GM19455 (cell line): ENCODE results near the gene NDUFB10.

ENCODE experiments used
- ATAC-seq: cut with Tn5 transposase; IDR thresholded peaks from one replicate; pipeline ENCODE4 v1.9.1; 2021; ENCODE audit not compliant: unreplicated experiment

NDUFB10 gene

DNA sequence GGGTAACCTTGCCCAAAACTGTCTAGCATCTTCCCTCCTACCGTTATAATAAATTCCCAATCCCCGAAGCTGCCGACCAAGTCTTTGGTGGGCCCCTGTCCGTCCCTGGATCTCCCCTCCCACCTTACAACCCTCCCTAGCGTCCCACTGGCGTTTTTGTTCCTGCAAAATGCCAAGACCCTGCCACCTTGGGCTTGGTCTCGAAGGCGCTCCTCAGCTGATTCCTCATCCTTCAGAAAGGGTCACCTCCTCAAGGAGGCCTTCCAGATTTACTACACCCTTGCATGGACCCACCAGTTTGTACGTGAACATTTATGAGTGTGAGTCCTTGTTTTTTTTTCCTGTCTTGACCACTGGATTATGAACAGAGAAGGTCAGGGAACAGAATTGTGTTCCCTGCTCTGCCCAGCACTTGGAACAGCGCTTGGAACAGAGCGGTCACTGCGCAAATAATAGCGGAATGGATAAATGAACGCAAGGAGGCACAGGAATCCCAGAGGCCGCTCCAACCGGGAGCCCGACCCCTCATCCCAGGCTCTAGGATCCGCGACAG lies 23.7 kb downstream of the NDUFB10 start:
- ATAC-seq, result no peak

- peak; percentile 67 for ATAC-seq
Observed at GRCh38 chr16:1983544-1984346, 24.4 kb downstream of the NDUFB10 start, which contains the start of gene GFER. TSS of gene GFER (plus strand) at chr16:1984193. CDS start at chr16:1984219, 26 bp downstream.

DNA sequence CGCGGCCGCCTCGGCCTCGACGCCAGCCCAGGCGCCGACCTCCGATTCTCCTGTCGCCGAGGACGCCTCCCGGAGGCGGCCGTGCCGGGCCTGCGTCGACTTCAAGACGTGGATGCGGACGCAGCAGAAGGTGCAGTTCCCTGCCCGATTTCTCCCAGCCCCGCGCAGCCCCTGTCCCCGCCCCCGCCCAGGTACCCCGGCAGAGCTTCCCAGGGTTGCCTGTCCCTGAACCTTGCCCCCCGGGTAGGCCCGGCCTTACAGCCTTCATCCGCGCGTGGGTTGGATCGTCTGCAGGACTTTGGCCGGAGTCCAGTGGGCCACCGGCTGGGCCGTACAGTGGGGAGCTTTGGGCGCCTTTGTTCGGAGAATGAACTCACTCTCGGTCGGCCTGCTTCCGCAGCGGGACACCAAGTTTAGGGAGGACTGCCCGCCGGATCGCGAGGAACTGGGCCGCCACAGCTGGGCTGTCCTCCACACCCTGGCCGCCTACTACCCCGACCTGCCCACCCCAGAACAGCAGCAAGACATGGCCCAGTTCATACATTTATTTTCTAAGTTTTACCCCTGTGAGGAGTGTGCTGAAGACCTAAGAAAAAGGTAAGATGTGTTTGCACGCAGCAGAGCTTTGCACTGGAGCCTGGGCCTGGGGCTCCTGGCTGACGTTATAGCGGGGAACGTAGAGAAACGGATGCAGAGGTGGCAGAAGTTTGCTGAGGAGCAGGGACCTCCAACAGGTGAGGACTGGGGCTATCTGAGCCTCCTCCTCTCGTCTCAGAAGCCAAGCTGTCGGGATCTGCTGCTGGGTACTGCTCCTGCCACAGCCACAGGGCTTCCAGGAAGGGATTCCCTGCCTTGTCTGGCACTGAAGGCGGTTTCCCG lies 25.2 kb downstream of the NDUFB10 start:
- ATAC-seq, result no peak

- no peak for ATAC-seq
Observed at GRCh38 chr16:1985466-1986150, 26.3 kb downstream of the NDUFB10 start.

DNA sequence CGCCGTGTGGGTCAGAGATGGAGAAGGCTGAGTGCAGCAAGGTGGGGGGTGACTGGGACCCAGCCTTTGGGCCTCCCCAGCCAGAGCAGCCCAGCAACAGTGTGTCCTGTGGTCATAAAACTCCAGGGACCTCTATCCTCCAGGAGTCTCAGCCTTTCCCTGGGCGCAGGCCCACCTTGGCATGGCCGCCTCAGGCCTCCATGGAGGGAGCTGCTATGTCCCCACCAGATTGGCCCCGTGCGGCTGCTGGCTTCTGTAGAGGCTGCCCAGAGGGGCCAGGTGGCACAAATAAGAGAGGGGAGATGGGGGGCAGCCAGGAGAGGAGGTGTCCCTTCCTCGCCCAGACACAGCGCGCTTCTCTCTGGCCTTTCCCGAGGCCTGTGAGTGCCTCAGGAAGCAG lies 27.9 kb downstream of the NDUFB10 start:
- no peak for ATAC-seq

DNA sequence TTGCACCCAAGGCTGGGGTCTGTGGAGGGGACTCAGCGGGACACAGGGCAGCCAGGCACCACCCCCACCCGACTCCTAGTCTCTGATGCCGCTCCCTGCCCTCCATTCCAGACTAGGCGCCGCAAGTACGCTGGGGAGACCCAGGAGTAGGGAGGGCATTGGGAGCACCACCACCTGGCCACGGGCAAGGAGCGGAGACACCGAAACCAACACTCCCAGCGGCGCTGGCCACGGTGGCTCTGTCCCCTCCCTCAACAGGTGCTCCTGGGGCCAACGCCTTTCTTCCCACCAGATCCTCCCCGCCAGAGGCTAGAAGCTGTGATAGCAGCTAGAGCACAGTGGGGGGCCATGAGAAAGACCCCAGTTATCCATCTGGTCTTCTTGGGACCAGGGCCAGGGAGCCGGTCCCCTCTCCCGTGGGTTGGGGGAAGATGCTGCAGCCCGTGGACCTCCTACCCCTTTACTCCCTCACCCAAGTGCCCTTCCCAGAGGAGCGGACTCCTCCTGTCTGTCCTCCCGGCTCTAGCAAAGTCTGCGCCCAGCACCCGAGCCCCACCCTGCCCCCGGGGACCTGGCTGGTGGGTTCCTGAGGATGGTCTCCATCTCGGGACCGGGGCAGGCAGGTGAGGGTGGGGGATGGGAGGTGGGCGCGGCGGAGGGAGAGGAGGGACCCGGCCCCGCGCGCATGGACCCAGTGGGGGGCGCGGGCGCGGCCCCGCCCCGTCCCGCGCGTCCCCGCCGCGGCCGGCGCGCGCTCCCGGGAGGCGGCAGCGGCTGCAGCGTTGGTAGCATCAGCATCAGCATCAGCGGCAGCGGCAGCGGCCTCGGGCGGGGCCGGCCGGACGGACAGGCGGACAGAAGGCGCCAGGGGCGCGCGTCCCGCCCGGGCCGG lies 30.1 kb downstream of the NDUFB10 start, which contains the start of gene SYNGR3:
SYNGR3 (plus strand) TSS at position 762 of the 892 bp plus-strand sequence. CDS start 133 bp downstream, outside the sequence.
- ATAC-seq, result no peak

- ATAC-seq, result no peak
Observed at GRCh38 chr16:1990101-1990350, 30.7 kb downstream of the NDUFB10 start.

- ATAC-seq, result no peak
Observed at GRCh38 chr16:1990351-1991134, 31.2 kb downstream of the NDUFB10 start.

DNA sequence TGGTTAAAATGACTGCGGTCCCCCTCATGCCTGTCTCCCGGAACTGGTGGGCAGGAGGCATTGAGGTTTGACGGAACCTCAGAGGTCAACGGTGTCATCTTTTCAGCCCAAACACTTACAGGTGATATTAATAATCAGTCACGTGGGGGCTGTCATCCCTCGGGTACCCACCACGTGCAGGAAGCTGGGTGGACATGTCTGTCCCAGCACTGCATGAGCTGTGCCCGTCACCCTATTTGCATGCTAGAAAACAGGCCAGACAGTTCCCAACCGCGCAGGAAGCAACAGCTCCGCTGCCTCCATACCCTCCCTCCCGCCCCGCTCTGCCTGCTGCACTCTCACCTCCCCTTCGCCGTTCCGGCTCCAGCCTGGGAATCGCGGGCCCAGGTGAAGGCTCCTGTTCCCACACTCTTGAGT lies 31.8 kb downstream of the NDUFB10 start:
- no peak for ATAC-seq

- no peak for ATAC-seq
Observed at GRCh38 chr16:1991588-1991947, 32.2 kb downstream of the NDUFB10 start.

GRCh38 chr16:1991948-1992703 lies 32.8 kb downstream of the NDUFB10 start:
- ATAC-seq, result no peak

GRCh38 chr16:1992704-1993317 lies 33.5 kb downstream of the NDUFB10 start:
- ATAC-seq, result no peak

DNA sequence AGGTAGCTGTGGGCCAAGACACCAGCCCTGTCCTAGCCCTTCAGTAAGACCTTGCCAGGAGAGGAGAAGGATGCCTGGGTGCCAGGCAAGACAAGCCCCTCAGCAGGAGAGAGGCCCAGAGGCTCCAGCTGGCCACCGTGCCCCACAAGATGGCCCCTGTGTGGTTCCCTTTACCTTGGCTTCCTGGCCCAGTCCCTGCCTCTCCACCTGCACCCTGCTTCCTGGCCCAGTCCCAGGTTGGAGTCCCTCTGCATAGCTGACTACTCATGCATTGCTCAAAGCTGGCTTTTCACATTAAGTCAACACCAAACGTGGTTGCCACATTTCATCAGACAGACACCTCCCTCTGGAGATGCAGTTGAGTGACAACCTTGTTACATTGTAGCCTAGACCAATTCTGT lies 34.4 kb downstream of the NDUFB10 start:
- no peak for ATAC-seq

DNA sequence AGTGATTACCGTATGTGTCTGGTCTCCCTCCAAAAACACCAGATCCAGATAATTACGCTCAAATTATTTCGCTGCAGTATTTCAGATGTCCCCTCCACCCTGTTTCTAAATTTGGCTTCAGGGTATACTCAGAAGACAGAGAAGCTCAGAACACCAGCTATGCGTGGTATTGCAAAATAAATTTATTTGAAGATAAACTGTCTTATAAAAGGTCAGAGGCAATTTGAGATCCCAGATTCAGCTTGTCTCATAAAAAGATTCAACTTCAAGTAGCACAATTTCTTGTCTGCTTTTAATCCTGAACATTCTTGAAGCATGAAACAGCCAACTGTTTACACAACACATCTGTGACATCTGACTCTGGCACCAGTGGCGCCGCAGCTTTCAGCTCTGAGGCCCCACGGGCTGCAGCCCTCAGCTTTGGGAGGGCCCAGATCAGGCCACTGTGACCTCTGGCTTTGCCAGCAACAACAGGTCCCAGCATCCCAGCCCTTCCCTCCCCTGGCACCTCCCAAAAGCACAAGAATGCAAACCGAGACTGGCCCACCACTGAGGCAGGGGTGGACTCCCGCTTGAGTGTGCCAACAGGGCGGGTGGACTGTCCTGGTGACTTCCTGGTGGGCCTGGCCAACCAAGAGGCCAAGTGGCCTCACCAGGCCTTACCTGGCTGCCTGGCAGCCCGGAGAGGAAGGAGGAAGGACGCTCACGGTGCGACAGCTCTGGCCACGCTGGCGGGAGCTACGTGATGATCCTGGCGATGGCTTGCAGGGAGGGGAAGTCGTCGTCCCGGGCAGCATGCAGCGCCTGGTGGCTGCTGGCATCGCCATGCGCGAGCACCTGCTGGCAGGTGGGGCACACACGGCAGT lies 38.4 kb downstream of the NDUFB10 start:
- no peak for ATAC-seq

DNA sequence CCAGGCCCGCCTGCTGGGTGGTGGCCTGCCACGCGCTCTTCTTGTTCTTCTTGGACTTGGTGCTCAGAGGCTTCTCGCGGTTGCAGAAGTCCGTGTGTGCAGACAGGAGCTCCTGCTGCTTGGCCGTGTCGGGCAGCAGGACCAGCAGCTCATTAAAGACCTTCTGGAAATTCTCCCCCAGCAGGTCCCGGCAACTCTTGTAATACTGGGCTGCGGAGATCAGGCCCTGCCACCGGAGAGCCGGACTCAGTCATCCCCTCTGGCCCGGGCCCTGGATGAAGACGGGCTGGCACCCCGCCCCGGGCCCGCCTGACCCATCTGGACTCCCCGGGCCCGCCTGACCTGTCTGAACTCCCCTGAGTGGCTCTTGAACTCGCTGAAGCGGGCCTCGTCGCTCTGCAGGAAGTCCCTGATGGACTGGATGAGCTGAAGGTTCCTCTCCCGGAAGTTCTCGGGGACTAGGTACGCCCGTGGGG lies 39.1 kb downstream of the NDUFB10 start:
- ATAC-seq, result no peak

DNA sequence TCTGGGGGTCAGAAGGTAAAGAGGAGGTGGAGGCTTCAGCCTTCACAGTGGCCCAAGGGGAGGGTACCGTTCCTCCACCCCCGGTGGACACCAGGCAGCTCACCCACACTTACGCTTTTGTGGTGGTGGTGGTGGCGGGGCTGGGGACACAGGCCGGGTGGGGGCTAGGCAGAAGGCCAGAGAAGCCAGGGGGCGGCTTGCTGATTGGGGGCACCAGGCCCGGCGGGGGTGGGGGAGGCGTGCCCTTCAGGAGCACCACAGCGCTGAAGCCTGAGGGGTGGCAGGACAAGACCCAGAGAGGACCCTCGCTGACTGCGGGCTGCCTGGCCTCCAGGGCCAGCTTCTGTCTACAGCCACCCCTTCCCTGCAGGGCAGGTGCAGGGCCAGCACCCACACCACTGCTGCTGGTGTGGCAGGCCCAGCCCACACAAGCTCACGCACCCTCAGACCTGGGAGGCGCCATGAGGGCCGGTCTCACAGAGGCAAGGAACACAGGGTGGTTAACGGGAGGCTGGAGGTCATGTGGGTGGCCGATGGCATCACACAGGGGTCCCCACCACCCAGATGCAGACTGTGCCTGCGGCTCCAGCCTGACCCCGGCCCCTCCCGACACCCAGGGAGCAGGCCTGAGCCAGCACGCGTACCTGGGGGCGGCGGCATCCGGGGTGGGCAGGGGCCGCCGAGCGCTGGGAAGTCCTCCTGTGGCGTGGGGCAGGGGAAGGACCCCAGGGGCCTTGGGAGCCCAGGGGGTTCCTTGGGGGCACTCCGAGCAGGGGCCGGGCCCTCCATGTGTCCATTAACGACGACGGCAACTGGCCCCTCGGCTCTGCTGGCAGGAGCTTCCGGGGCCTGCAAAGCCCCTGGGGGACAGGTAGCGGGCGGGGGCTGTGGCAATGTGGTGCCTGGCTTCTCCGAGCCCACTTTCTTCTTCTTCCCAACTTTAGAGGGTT lies 39.8 kb downstream of the NDUFB10 start:
- no peak for ATAC-seq
